Measurements from ENCODE around the gene ABLIM2.
"Not testable (repeated sequence)": the region's sequence is repeated elsewhere in the genome, so short reads cannot be mapped to it uniquely, and the experiment has no call there.

The ABLIM2 gene

DNA sequence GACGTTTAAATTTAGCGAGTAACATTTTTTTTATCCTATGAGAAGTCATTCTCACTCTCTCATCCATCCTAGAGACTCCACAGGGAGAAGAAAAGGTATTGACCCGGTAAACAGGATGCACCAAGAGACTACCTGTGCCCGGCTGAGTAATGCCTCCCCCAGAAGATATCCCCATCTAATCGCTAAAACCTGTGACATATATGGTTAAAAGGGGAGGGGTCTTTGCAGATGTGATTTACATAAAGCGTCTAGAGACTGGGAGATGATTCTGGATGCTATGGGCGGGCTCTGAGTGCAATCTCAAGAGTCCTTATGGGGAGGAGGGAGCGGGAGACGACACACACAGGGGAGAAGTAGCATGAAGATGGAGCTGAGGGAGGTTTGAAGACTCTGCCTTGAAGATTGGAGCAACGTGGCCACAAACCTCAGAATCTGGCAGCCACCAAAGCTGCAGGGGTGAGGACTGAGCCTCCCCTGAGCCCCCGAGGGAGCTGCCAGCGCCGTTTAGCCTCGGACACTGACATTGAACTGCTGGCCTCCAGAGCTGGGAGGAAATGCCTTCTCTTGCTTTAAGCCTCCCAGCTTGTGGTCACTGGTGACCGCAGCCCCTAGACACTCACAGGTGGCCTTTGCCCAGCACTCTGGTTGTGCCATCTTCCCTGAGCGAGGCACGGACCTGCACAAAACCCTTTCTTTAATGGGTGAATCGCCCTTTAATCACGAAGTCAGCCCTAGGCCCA lies 11.2 kb downstream of the ABLIM2 start:
- H3K9me3 Mint-ChIP-seq = no peaks in the 10 kb centered on the region
- no peak for DNase-seq
- peaks cover 20% of the 10 kb centered on the region for H3K27me3 Mint-ChIP-seq
- ATAC-seq = no peak
- H3K4me3 Mint-ChIP-seq = no peak overlapping the region
- no peaks in the 10 kb centered on the region for H3K4me1 Mint-ChIP-seq
- no peak overlapping the region for H3K27ac Mint-ChIP-seq

DNA sequence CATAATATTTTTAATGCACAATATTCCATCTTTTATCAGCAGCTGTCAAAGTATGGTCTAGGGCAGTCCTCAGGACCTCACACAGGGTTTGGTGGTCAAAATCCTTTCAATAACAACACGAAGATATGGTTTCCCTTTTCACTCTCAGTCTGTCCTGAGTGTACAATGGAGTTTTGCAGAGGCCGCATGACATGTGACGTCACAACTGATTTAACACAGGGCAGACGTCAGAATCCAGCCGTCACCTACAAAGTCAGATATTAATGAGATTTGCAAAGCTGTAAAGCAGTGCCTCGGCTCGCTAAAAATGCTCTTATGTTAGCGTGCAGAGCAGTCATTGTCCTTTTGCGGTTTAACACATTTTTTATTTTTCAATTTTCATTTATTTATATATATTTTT lies 12.5 kb downstream of the ABLIM2 start:
- DNase-seq (no peak), ATAC-seq (no peak)
- peaks cover 26% of the 10 kb centered on the region for H3K27me3 Mint-ChIP-seq
- no peaks in the 10 kb centered on the region for H3K9me3 Mint-ChIP-seq
- no peaks in the 10 kb centered on the region for H3K4me1 Mint-ChIP-seq
- no peak overlapping the region for H3K4me3 Mint-ChIP-seq
- no peak overlapping the region for H3K27ac Mint-ChIP-seq

DNA sequence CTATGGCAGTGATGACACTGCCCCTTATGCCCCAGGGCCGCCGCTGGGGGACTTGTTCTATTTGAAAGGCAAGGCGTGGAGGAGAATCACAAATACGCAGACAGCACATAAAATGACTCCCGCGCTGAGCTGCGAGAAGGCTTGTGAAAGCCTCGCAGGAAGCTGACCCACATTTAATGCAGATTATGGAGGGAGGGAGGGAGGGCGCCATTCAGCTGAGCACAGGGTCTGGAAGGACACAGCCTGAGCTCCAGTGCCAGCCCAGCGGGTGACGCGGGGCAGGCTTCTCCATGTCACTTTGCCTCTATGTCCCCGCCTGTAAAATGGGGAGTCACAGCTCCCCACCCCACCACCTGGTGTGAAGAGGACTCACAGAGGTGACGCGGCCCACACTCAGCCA lies 14.3 kb downstream of the ABLIM2 start:
- Mint-ChIP-seq H3K4me1 (no peaks in the 10 kb centered on the region), H3K4me3 (no peak overlapping the region), H3K27me3 (peaks cover 26% of the 10 kb centered on the region), H3K9me3 (peaks cover 5 to 14% of the 10 kb centered on the region in 2 donors), H3K27ac (no peak overlapping the region)
- DNase-seq (no peak), ATAC-seq (no peak)

DNA sequence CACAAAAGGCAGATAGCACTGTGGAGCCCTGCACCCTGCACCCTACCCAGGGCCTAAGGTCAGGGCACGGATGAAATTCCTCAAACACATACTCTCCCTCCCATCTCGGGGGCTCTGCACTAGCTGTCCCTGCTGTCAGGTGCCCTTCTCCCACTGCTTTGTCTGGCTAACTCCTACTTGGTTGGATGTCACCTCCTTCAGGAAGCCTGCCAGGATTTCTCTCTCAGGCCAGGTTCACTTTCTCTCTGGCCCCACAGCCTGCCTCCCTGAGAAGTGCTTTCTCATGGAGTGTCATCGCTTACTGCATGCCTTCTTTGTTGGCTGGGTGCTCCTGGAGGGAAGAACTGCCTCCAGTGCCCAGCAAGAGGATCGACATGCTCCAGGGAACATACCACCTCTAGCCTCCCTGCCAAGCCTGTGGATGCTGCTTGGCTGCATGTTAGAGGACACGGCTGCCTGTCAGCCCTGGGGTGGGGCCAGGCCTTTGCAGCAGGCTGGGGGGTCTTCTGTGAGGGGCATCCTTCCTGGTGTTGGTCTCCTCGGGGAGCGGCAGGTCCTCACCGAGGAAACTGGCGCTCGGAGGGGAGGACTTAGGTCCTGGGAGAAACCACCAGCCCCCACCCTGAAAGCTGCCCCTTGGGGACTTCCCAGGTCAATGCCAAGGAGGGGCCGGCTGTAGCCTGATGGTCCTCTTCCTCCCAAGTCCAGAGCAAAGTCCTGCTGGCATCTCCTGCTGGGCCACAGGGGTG lies 15.0 kb downstream of the ABLIM2 start:
- no peak overlapping the region for H3K27ac Mint-ChIP-seq
- no peaks in the 10 kb centered on the region for H3K4me1 Mint-ChIP-seq
- ATAC-seq (no peak), DNase-seq (no peak)
- peaks cover 5 to 14% of the 10 kb centered on the region in 2 donors for H3K9me3 Mint-ChIP-seq
- no peak overlapping the region for H3K4me3 Mint-ChIP-seq
- H3K27me3 Mint-ChIP-seq = peaks cover 26% of the 10 kb centered on the region

DNA sequence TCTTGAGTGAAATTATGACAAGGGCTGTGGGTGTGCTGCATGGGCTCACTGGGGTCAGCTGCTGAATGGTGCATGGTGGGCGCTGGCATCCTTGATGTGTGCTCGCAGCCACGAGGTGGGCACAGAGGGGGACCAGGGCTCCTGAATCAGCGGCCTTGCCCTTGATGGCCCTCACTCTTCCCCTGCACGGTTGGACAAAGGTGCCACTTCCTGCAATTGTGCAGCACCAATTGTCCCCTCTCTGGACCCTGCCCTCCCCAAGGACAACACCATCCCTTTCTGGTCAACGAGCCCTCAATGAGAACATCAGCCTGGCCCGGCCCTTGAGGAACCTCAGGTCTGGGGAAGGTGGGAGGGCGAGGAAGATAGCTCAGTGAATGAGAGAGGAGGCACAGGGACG lies 16.1 kb downstream of the ABLIM2 start:
- ATAC-seq (no peak), DNase-seq (no peak)
- peaks cover 26% of the 10 kb centered on the region for H3K27me3 Mint-ChIP-seq
- no peak overlapping the region for H3K4me3 Mint-ChIP-seq
- no peaks in the 10 kb centered on the region for H3K4me1 Mint-ChIP-seq
- H3K27ac Mint-ChIP-seq = no peak overlapping the region
- peaks cover 5 to 14% of the 10 kb centered on the region in 2 donors for H3K9me3 Mint-ChIP-seq

DNA sequence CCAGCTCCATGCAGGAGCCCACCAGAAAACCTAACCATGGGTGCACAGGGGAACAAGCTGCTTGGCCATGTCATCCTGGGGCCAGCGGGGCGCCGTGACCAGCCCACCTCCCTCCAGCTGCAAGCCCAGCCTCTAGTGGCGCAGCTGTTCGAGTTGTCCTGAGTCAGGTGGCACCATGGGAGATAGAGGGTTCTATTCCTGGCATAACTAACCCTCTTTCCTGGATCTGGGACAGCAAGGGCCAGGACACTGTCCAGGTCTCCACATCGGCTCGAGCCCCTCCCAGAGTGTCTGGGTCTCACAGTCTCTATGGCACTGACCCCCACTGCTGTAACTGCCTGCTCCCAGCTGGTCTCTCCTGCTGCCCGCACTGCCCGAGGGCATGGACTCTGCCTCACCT lies 16.7 kb downstream of the ABLIM2 start:
- ATAC-seq (no peak), DNase-seq (no peak)
- H3K27me3 Mint-ChIP-seq = peaks cover 26% of the 10 kb centered on the region

DNA sequence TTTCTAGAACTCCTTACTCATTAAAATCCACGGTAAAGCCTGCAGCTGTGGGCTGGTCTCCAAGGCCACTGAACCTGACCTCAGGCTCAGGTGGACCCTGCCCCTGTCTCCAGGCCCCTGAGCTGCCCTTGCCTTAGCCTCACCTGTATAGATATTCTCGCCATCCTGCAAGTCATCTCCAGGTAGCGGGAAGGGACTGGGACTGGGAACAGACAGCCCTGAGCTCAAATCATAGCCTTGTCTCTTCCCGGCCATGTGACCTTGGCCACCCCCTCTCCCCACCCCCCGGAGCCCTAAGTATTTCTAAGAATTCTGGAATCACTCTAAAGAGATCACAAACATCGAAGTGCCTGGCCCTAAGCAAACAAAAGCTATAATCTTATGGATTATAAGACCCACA lies 17.7 kb downstream of the ABLIM2 start:
- no peak overlapping the region for H3K27ac Mint-ChIP-seq
- no peak overlapping the region for H3K4me3 Mint-ChIP-seq
- peaks cover 25% of the 10 kb centered on the region for H3K27me3 Mint-ChIP-seq
- no peaks in the 10 kb centered on the region for H3K4me1 Mint-ChIP-seq
- peaks cover 5 to 14% of the 10 kb centered on the region in 2 donors for H3K9me3 Mint-ChIP-seq
- no peak for ATAC-seq
- DNase-seq = no peak

More for the DNA sequence above, 16.7 kb downstream of the ABLIM2 start:
- no peak overlapping the region for H3K27ac Mint-ChIP-seq
- H3K4me3 Mint-ChIP-seq = no peak overlapping the region
- peaks cover 5 to 14% of the 10 kb centered on the region in 2 donors for H3K9me3 Mint-ChIP-seq
- H3K4me1 Mint-ChIP-seq = no peaks in the 10 kb centered on the region

DNA sequence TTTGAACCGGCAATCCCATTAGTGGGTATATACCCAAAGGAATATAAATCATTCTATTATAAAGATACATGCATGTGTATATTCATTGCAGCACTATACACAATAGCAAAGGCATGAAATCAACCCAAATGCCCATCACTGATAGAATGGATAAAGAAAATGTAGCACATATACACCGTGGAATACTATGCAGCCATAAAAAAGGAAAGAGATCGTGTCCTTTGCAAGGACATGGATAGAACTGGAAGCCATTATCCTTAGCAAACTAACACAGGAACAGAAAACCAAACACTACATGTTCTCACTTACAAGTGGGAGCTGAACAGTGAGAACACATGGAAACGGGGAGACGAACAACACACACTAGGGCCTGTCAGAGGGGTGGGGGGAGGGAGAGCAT lies 18.9 kb downstream of the ABLIM2 start:
- not testable (repeated sequence) for H3K27ac Mint-ChIP-seq, H3K4me3 Mint-ChIP-seq, ATAC-seq, H3K4me1 Mint-ChIP-seq, DNase-seq
- H3K9me3 Mint-ChIP-seq = peaks cover 5 to 14% of the 10 kb centered on the region in 2 donors
- H3K27me3 Mint-ChIP-seq = peaks cover 18% of the 10 kb centered on the region

DNA sequence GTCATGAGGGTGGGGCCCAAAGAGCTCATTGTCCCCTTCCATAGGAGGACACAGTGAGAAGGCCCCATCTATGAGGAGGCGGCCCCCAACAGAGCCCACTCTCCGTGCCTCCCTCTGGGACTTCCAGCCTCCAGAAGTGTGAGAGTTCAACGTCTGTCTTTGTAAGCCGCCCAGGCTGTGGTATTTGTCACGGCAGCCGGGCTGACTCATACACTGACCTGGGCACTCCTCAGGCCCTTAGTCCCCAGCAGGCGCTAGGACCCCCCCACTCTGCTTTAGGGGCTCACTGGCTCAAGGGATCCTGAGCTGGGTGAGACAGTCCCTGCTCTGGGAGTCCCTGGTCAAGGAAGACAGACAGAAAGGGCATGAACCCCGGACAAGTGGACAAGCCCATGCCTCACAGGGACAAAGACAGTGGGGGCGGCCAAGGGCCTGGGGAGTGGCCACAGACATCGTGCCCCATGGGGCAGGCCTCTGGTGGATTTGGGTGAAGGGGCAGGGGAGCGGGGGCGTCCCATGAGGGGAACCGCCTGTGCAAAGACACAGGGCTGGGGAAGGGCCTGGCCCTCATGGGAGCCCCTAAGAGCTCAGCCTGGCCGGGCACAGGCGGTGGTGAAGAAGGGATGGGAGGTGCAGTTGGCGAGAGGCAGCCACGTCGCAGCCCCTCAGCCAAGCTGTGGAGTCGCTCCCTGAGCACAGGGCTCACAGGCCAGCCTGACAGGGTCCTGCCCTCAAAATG lies 21.5 kb downstream of the ABLIM2 start:
- H3K4me1 Mint-ChIP-seq = no peaks in the 10 kb centered on the region
- no peak for DNase-seq
- ATAC-seq = no peak
- peaks cover 3% of the 10 kb centered on the region for H3K27me3 Mint-ChIP-seq
- H3K9me3 Mint-ChIP-seq = peaks cover 5 to 14% of the 10 kb centered on the region in 2 donors
- H3K27ac Mint-ChIP-seq = no peak overlapping the region
- no peak overlapping the region for H3K4me3 Mint-ChIP-seq

DNA sequence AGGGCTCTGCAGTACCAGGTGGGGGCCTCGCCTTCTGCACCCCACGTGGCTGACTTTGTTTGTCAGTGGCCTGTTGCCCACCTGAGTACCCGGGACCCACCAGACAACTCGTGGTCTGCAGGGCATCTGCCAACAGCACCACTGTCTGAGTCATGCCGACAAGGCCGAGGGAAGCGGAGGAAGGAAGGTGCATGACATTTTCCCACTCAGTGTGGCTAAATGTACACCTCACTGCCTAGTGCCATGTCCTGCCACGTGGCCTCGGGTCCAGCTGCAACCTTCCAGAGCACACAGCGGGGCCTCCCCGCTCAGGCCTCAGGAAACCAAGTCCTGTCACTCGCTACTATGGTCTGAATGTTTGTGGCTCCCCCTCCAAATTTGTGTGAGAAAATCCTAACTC lies 22.1 kb downstream of the ABLIM2 start:
- H3K4me1 Mint-ChIP-seq = no peaks in the 10 kb centered on the region
- DNase-seq (no peak), ATAC-seq (no peak)
- H3K27me3 Mint-ChIP-seq = no peaks in the 10 kb centered on the region
- no peak overlapping the region for H3K27ac Mint-ChIP-seq
- H3K9me3 Mint-ChIP-seq = peaks cover 5 to 14% of the 10 kb centered on the region in 2 donors
- H3K4me3 Mint-ChIP-seq = no peak overlapping the region

DNA sequence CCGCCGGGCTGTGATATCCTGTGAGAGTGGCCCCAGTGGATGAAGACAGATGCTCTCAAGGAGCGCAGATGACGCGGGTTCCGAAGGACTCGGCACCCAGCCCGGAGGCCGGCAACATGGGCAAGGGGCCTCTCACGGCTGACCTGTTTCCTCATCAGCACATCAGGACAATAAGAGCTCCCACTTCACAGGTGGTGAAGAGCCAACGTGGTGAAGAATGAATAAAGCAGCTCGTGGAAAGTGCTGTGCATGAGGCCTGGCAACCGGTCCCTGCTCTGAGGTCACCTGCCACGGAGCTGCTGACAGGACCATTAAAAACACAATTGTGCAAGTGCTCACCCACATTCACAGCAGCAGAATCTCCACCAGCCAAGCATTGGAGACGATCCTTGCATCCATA lies 22.9 kb downstream of the ABLIM2 start:
- Mint-ChIP-seq H3K4me1 (no peaks in the 10 kb centered on the region), H3K9me3 (peaks cover 5 to 12% of the 10 kb centered on the region in 2 donors), H3K27ac (no peak overlapping the region), H3K4me3 (no peak overlapping the region), H3K27me3 (no peaks in the 10 kb centered on the region)
- ATAC-seq = no peak
- DNase-seq = no peak

DNA sequence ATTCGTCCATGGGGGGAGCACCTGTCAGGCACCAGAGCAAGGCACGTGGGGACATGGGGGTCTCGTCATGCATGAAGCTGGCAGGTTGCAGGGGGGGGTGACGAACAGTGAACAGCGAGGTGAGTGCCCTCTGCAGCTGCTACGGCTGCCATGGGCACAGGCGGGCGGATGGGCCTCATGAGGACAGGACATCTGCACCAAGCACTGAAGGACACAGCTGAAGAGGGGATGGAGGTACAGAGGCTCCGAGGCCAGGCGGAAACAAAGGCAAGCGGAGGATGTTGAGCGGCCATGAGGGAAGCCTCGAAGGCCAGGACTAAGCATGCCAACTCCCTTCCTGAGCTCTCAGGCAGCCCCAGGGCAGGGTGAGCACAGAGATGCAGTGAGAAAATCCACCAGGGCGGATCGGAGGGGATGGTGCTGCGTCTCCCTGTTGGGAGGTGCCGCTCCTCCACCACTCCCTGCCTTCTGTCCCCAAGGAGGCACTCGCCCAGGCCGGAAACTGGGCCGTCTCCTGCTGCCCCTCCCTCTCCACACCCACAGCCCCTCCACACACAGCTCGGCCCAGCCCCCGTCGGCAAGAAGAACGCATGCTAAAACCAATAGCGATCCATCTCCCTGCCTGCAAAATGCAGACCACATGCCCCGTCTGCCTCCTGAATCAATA lies 24.6 kb downstream of the ABLIM2 start:
- Mint-ChIP-seq H3K4me1 (no peaks in the 10 kb centered on the region), H3K9me3 (no peaks in the 10 kb centered on the region), H3K4me3 (no peak overlapping the region), H3K27me3 (no peaks in the 10 kb centered on the region), H3K27ac (no peak overlapping the region)
- no peak for DNase-seq
- ATAC-seq = no peak

DNA sequence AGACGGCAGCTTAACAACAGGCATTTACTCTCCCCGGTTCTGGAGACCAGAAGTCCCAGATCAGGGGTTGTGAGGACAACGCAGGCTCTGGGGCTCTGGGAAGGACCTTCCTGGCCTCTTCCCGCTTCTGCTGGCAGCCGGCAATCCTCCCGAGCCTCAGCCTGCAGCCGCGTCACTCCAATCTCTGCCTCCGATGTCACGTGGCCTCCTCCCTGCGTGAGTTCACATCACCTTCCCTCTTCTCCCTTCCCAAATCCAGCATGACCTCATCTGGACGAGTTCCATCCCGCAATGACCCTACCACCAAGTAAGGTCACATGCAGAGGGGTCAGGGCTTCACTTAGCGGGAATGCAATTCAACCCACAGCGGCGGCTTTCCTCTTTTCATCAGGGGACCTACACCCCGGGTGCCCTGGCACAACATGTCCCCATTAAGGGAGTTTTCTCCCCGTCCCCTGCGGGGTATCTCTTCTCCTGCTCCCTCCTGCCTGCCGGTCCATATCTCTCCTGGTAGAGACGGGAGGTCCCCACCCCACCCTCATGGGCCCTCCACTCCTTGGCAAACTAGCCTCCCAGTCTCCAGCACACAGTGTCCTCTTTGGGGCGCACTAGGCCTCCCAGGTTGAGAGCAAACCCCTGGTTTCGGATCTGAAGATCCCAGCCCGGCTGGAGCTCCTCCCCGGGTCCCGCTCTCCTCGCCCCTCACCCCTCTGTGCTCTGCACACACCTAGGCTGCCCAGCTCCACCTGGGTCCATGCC lies 25.5 kb downstream of the ABLIM2 start:
- no peak for ATAC-seq
- Mint-ChIP-seq H3K4me1 (no peaks in the 10 kb centered on the region), H3K27me3 (no peaks in the 10 kb centered on the region), H3K27ac (no peak overlapping the region), H3K9me3 (no peaks in the 10 kb centered on the region), H3K4me3 (no peak overlapping the region)
- DNase-seq = no peak

DNA sequence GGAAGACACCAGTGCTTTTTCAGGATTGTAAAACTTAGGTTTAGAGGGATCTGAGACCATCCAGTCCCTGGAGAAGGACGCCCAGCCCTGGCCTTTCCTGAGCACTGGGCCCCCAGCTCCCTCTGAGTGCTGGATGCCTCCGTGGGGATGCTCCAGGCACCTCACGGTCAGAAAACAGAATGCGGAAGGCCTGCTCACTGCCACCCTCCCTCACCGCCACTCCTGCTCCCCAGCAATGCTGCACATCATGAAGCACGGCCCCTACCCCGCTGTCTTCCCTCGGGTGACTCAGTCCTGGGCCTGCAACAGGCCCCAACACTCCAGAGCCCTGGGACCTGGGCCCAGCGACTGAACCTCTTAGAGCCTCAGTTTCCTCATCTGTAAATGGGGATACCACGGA lies 26.2 kb downstream of the ABLIM2 start:
- Mint-ChIP-seq H3K9me3 (no peaks in the 10 kb centered on the region), H3K27ac (no peak overlapping the region), H3K4me3 (no peak overlapping the region), H3K27me3 (no peaks in the 10 kb centered on the region), H3K4me1 (no peaks in the 10 kb centered on the region)
- ATAC-seq (no peak), DNase-seq (no peak)

DNA sequence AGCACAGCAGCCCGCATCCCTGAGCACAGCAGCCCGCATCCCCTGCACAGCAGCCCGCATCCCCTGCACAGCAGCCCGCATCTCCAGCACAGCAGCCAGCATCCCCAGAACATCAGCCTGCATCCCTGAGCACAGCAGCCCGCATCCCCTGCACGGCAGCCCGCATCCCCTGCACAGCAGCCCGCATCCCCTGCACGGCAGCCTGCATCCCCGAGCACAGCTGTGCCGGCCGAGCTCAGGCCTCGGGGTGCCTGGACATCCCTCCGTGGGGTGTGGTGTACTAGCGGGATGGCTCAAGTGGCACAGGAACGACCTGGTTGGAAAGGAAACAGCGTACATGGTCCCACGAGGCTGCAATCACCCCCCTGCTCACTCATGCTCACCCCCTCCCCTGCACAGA lies 26.8 kb downstream of the ABLIM2 start:
- Mint-ChIP-seq H3K27me3 (no peaks in the 10 kb centered on the region), H3K9me3 (no peaks in the 10 kb centered on the region), H3K4me3 (no peak overlapping the region), H3K27ac (no peak overlapping the region), H3K4me1 (no peaks in the 10 kb centered on the region)
- ATAC-seq (no peak), DNase-seq (no peak)

All from stimulated activated naive CD8-positive, alpha-beta T cell treated with anti-CD3 and anti-CD28 coated beads, Interleukin-15, amount 100 ng/mL, for 72 hours (primary cell).